GM18511 (cell line): Measurements from ENCODE around the gene LMO2.
"Not testable (repeated sequence)": the region's sequence is repeated elsewhere in the genome, so short reads cannot be mapped to it uniquely, and the experiment has no call there.

Source experiments
- ATAC-seq: cut with Tn5 transposase; IDR thresholded peaks from one replicate; pipeline ENCODE4 v1.9.1; 2021; ENCODE audit warnings: mild to moderate bottlenecking, moderate library complexity; ENCODE audit not compliant: unreplicated experiment

The LMO2 gene

GRCh38 chr11:33827206-33827605, 64.7 kb downstream of the LMO2 start:
- ATAC-seq: no peak

GRCh38 chr11:33825854-33826560, 65.9 kb downstream of the LMO2 start:
- no peak for ATAC-seq

- not testable (repeated sequence) for ATAC-seq
Observed at GRCh38 chr11:33822981-33823380, 68.9 kb downstream of the LMO2 start.

GRCh38 chr11:33819278-33820035, 72.4 kb downstream of the LMO2 start:
- no peak for ATAC-seq
